Memory B cell (primary cell): ENCODE results near the gene GPR153.
A peak's percentile ranks its signal among the peaks of the same experiment; 100 is the strongest.
"Not testable (repeated sequence)": the region's sequence is repeated elsewhere in the genome, so short reads cannot be mapped to it uniquely, and the experiment has no call there.

Experiments
- ATAC-seq: fragments of 150-1000 bp; cut with Tn5 transposase; 2 replicates; pipeline ENCODE4 v1.10.0; 2021; ENCODE audit warnings: low read depth, mild to moderate bottlenecking, moderate library complexity
- DNase-seq, 2 donors: peaks; one replicate each; pipeline ENCODE4 v3.0.0; 2022; ENCODE audit warnings: low spot score in 2 of 2
- H3K27ac Mint-ChIP-seq: one replicate; pipeline ENCODE4 v1.8.0; 2022; ENCODE audit warnings: mild to moderate bottlenecking, moderate library complexity, mixed read lengths
- H3K27me3 Mint-ChIP-seq: one replicate; pipeline ENCODE4 v1.8.0; 2022; ENCODE audit warnings: mixed read lengths
- H3K36me3 Mint-ChIP-seq: one replicate; pipeline ENCODE4 v1.8.0; 2022; ENCODE audit warnings: mild to moderate bottlenecking, mixed read lengths
- H3K4me1 Mint-ChIP-seq: one replicate; pipeline ENCODE4 v1.8.0; 2022; ENCODE audit warnings: mixed read lengths
- H3K4me3 Mint-ChIP-seq: one replicate; pipeline ENCODE4 v1.8.0; 2022; ENCODE audit warnings: mild to moderate bottlenecking, moderate library complexity, mixed read lengths
- H3K9me3 Mint-ChIP-seq: one replicate; pipeline ENCODE4 v1.8.0; 2022; ENCODE audit warnings: mixed read lengths

Gene GPR153

GRCh38 chr1:6233376-6233775 lies 27.5 kb downstream of the GPR153 start:
- DNase-seq: no peak
- H3K4me1 Mint-ChIP-seq: peaks cover 3% of the 10 kb centered on the region
- H3K9me3 Mint-ChIP-seq: no peaks in the 10 kb centered on the region
- no peak overlapping the region for H3K27ac Mint-ChIP-seq
- ATAC-seq: no peak
- H3K36me3 Mint-ChIP-seq: peaks cover 10% of the 10 kb centered on the region
- no peaks in the 10 kb centered on the region for H3K27me3 Mint-ChIP-seq
- no peak overlapping the region for H3K4me3 Mint-ChIP-seq

GRCh38 chr1:6225651-6226050 lies 35.2 kb downstream of the GPR153 start:
- peaks cover 2% of the 10 kb centered on the region for H3K4me1 Mint-ChIP-seq
- ATAC-seq (no peak), DNase-seq (no peak)
- peaks cover 25% of the 10 kb centered on the region for H3K36me3 Mint-ChIP-seq
- H3K27me3 Mint-ChIP-seq: no peaks in the 10 kb centered on the region
- no peak overlapping the region for H3K27ac Mint-ChIP-seq
- H3K4me3 Mint-ChIP-seq: no peak overlapping the region
- H3K9me3 Mint-ChIP-seq: no peaks in the 10 kb centered on the region

- ATAC-seq: no peak
These were observed 36.2 kb downstream of the GPR153 start for GRCh38 chr1:6224718-6225117.

GRCh38 chr1:6223617-6224016 lies 37.3 kb downstream of the GPR153 start:
- DNase-seq: no peak
- Mint-ChIP-seq H3K9me3 (no peaks in the 10 kb centered on the region), H3K4me3 (no peak overlapping the region), H3K36me3 (peaks cover 24% of the 10 kb centered on the region), H3K27ac (no peak overlapping the region), H3K4me1 (peaks cover 2% of the 10 kb centered on the region), H3K27me3 (no peaks in the 10 kb centered on the region)
- ATAC-seq: no peak

More at GRCh38 chr1:6224718-6225117, 36.2 kb downstream of the GPR153 start:
- Mint-ChIP-seq H3K27ac (no peak overlapping the region), H3K9me3 (no peaks in the 10 kb centered on the region), H3K36me3 (peaks cover 24% of the 10 kb centered on the region), H3K4me1 (peaks cover 2% of the 10 kb centered on the region), H3K4me3 (no peak overlapping the region), H3K27me3 (no peaks in the 10 kb centered on the region)
- no peak for DNase-seq

GRCh38 chr1:6222636-6223035 lies 38.3 kb downstream of the GPR153 start:
- Mint-ChIP-seq H3K4me3 (no peak overlapping the region), H3K9me3 (no peaks in the 10 kb centered on the region), H3K27ac (no peak overlapping the region), H3K4me1 (peaks cover 2% of the 10 kb centered on the region), H3K36me3 (peaks cover 23% of the 10 kb centered on the region), H3K27me3 (peaks cover 3% of the 10 kb centered on the region)
- no peak for ATAC-seq
- no peak for DNase-seq

GRCh38 chr1:6221210-6221784 lies 39.6 kb downstream of the GPR153 start:
- no peak overlapping the region for H3K27ac Mint-ChIP-seq
- DNase-seq: no peak
- H3K36me3 Mint-ChIP-seq: peaks cover 21% of the 10 kb centered on the region
- H3K9me3 Mint-ChIP-seq: no peaks in the 10 kb centered on the region
- no peak overlapping the region for H3K4me3 Mint-ChIP-seq
- H3K27me3 Mint-ChIP-seq: peaks cover 12% of the 10 kb centered on the region
- no peaks in the 10 kb centered on the region for H3K4me1 Mint-ChIP-seq
- ATAC-seq: no peak

GRCh38 chr1:6220236-6220635 lies 40.7 kb downstream of the GPR153 start:
- H3K4me3 Mint-ChIP-seq: no peak overlapping the region
- H3K27ac Mint-ChIP-seq: no peak overlapping the region
- H3K36me3 Mint-ChIP-seq: peaks cover 14% of the 10 kb centered on the region
- H3K4me1 Mint-ChIP-seq: no peaks in the 10 kb centered on the region
- ATAC-seq: no peak
- no peak for DNase-seq
- peaks cover 16% of the 10 kb centered on the region for H3K27me3 Mint-ChIP-seq
- H3K9me3 Mint-ChIP-seq: no peaks in the 10 kb centered on the region

- not testable (repeated sequence) for H3K9me3 Mint-ChIP-seq, DNase-seq, H3K4me3 Mint-ChIP-seq, H3K4me1 Mint-ChIP-seq, ATAC-seq, H3K27ac Mint-ChIP-seq
- Mint-ChIP-seq H3K27me3 (peaks cover 18% of the 10 kb centered on the region), H3K36me3 (peaks cover 10% of the 10 kb centered on the region)
These were observed 41.3 kb downstream of the GPR153 start for GRCh38 chr1:6219641-6220040.

GRCh38 chr1:6218375-6219164 lies 42.3 kb downstream of the GPR153 start:
- Mint-ChIP-seq H3K9me3 (peaks cover 2% of the 10 kb centered on the region), H3K27ac (no peak overlapping the region), H3K36me3 (no peaks in the 10 kb centered on the region), H3K4me1 (no peaks in the 10 kb centered on the region), H3K27me3 (peaks cover 18% of the 10 kb centered on the region), H3K4me3 (no peak overlapping the region)
- DNase-seq (no peak), ATAC-seq (no peak)

GRCh38 chr1:6212193-6212959 lies 48.5 kb downstream of the GPR153 start:
- ATAC-seq: peak; percentile 36
- no peak for DNase-seq
- Mint-ChIP-seq H3K4me3 (no peak overlapping the region), H3K4me1 (peaks cover 23% of the 10 kb centered on the region), H3K27me3 (peaks cover 23% of the 10 kb centered on the region), H3K27ac (no peak overlapping the region), H3K36me3 (no peaks in the 10 kb centered on the region), H3K9me3 (peaks cover 2% of the 10 kb centered on the region)

- DNase-seq: no peak
- H3K4me1 Mint-ChIP-seq: peaks cover 25% of the 10 kb centered on the region
- no peak overlapping the region for H3K27ac Mint-ChIP-seq
- ATAC-seq: no peak
- H3K4me3 Mint-ChIP-seq: no peak overlapping the region
- H3K36me3 Mint-ChIP-seq: no peaks in the 10 kb centered on the region
- H3K9me3 Mint-ChIP-seq: peaks cover 2% of the 10 kb centered on the region
- H3K27me3 Mint-ChIP-seq: peaks cover 21% of the 10 kb centered on the region
These were observed 49.2 kb downstream of the GPR153 start for GRCh38 chr1:6211731-6212130.

GRCh38 chr1:6210591-6211355 lies 50.1 kb downstream of the GPR153 start:
- no peak overlapping the region for H3K4me3 Mint-ChIP-seq
- no peak overlapping the region for H3K27ac Mint-ChIP-seq
- no peak for DNase-seq
- peaks cover 25% of the 10 kb centered on the region for H3K4me1 Mint-ChIP-seq
- no peaks in the 10 kb centered on the region for H3K36me3 Mint-ChIP-seq
- no peak for ATAC-seq
- H3K9me3 Mint-ChIP-seq: peaks cover 2% of the 10 kb centered on the region
- peaks cover 21% of the 10 kb centered on the region for H3K27me3 Mint-ChIP-seq

GRCh38 chr1:6209661-6210580 lies 51.0 kb downstream of the GPR153 start:
- DNase-seq: no peak
- H3K36me3 Mint-ChIP-seq: no peaks in the 10 kb centered on the region
- H3K4me3 Mint-ChIP-seq: peak overlapping the region; percentile 73
- H3K4me1 Mint-ChIP-seq: peaks cover 25% of the 10 kb centered on the region
- no peak overlapping the region for H3K27ac Mint-ChIP-seq
- peaks cover 16% of the 10 kb centered on the region for H3K27me3 Mint-ChIP-seq
- ATAC-seq: peak; percentile 38
- peaks cover 2% of the 10 kb centered on the region for H3K9me3 Mint-ChIP-seq
